Measurements from ENCODE around the gene EML1. TPM values are rescaled to one million over a fixed set of nuclear protein-coding genes. Genes with fewer than 3 reads are reported as not detected.
A peak's percentile ranks its signal among the peaks of the same experiment; 100 is the strongest.

The EML1 gene
- total RNA-seq, 2 donors from 2014 or later: 23.6 to 34.6 TPM

GRCh38 chr14:99876406-99876805 is 83.2 kb downstream of the EML1 start:
- Histone ChIP-seq H3K36me3 (replicated peaks in 1 of 2; ENCODE audit: insufficient read depth in 1 of 2, low read depth in 2 of 2) (no peaks in the 10 kb centered on the region), H3K27me3 (no peaks in the 10 kb centered on the region), H3K4me3 (no peak overlapping the region), H3K9me3 (no peaks in the 10 kb centered on the region), H3K4me1 (peaks cover 25% of the 10 kb centered on the region), H3K27ac (no peak overlapping the region)
- no peak for TF ChIP-seq POLR2A (IDR thresholded peaks at IDR 0.05)
- TF ChIP-seq CTCF (IDR thresholded peaks at IDR 0.05): no peak
- intact Hi-C loops (cut with DNase I): no loop called here
- no peak for DNase-seq
- WGBS, 2 donors: 78 to 83% methylated on average over 9 of the region's 9 CpGs
- ATAC-seq: no peak

- Histone ChIP-seq H3K9me3 (no peaks in the 10 kb centered on the region), H3K4me1 (peaks cover 25% of the 10 kb centered on the region), H3K27me3 (no peaks in the 10 kb centered on the region), H3K27ac (peak overlapping the region in 3 of 4 donors; percentile 1 to 58 (median 49)), H3K36me3 (replicated peaks in 1 of 2; ENCODE audit: insufficient read depth in 1 of 2, low read depth in 2 of 2) (no peaks in the 10 kb centered on the region), H3K4me3 (no peak overlapping the region)
- TF ChIP-seq POLR2A (IDR thresholded peaks at IDR 0.05) (no peak), CTCF (IDR thresholded peaks at IDR 0.05) (no peak)
- ATAC-seq (peak; percentile 62), DNase-seq (peak in 2 of 4 donors; percentile 9 to 35)
- intact Hi-C loops (cut with DNase I): no loop called here
- 50 to 53% methylated on average over 6 of the region's 6 CpGs for WGBS, 2 donors
Measured at GRCh38 chr14:99878563-99878962, 85.3 kb downstream of the EML1 start.

- intact Hi-C loops (cut with DNase I): no loop called here
- peaks cover 25% of the 10 kb centered on the region for H3K4me1 ChIP-seq
- no peaks in the 10 kb centered on the region for H3K27me3 ChIP-seq
- DNase-seq (no peak), ATAC-seq (peak; percentile 70)
- 45 to 58% methylated on average over 5 of the region's 5 CpGs for WGBS, 2 donors
- TF ChIP-seq CTCF (IDR thresholded peaks at IDR 0.05) (no peak), POLR2A (IDR thresholded peaks at IDR 0.05) (no peak)
- H3K27ac ChIP-seq: peak overlapping the region; percentile 36 to 58 (median 44)
- H3K36me3 ChIP-seq (replicated peaks in 1 of 2; ENCODE audit: insufficient read depth in 1 of 2, low read depth in 2 of 2): no peaks in the 10 kb centered on the region
- no peaks in the 10 kb centered on the region for H3K9me3 ChIP-seq
- no peak overlapping the region for H3K4me3 ChIP-seq
Measured at GRCh38 chr14:99879401-99880295, 86.4 kb downstream of the EML1 start.

GRCh38 chr14:99880651-99881420 is 87.6 kb downstream of the EML1 start:
- peak overlapping the region in 1 of 4 donors; percentile 10 for H3K27ac ChIP-seq
- no peak overlapping the region for H3K4me3 ChIP-seq
- H3K27me3 ChIP-seq: no peaks in the 10 kb centered on the region
- H3K4me1 ChIP-seq: peaks cover 25% of the 10 kb centered on the region
- no peak for DNase-seq
- TF ChIP-seq CTCF (IDR thresholded peaks at IDR 0.05) (no peak), POLR2A (IDR thresholded peaks at IDR 0.05) (no peak)
- WGBS, 2 donors: 89 to 91% methylated on average over 13 of the region's 13 CpGs
- no peak for ATAC-seq
- no peaks in the 10 kb centered on the region for H3K9me3 ChIP-seq
- no peaks in the 10 kb centered on the region for H3K36me3 ChIP-seq (replicated peaks in 1 of 2; ENCODE audit: insufficient read depth in 1 of 2, low read depth in 2 of 2)
- intact Hi-C loops (cut with DNase I): no loop called here

Data from body of pancreas (tissue), 4 donors.